Cardiac fibroblast (primary cell): Measurements from ENCODE around the gene RPH3AL.

Experiments used
- DNase-seq, 2 donors: peaks; one replicate each; pipeline versions ENCODE4 v3.0.0 to v3.0.0-alpha.2; 2010; ENCODE audit warnings: low read depth in 2 of 2
- H3K4me3 ChIP-seq, 2 donors: replicated peaks in 1 of 2; 1 replicate in 1 of 2; 2 replicates in 1 of 2; pipeline ENCODE4 v1.5.1; 2011; ENCODE audit warnings: low read depth in 2 of 2, low read length in 2 of 2, mild to moderate bottlenecking in 2 of 2, moderate library complexity in 1 of 2
- TF ChIP-seq, protein P1 (sequence below): IDR thresholded peaks from one replicate; pipeline ENCODE4 v1.5.1; 2011; ENCODE audit warnings: low read depth, mild to moderate bottlenecking, low read length, inconsistent platforms

RPH3AL gene

DNA sequence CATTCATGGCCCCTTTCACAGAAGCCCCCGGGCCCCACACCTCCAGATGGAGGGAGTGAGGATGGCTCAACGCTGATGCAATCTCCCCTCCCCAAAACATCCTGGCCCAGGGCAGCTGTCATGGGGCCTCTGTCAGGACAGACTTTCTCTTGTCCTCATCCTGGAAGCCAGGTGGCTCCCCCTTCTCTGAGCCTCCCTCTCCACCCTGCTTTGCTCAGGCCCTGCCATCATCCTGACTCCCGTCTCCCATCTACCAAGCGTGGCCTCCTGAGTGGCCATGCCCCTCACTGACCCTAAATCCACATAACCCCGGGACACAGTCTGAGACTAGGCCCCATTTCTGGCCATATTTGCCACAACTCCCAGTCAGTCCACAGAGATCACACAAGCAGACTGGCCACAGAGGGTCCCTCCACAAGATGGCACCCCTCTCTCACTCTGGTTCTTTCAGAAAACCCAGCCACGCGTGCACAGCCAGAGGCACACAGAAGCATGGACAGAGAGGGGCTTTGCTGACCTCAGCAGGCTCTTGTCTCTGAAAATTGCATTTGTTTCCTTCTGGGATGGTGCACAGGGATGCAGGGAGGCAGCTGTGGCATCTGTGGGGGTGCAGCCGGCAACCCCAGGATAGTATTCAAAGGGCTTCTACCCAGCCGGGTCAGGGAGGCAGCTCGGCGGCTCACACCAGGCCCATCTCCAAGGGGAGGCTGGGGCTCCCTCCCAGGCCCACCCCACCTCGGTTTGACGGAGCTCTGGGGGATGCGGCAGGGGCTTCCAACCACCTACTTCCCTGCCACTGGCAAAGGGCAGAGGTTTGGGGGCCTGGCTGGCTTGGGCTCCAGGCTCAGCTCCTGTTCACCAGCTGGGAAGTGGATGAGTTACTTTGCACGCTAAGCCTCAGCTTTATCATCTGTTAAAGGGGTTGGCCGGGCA, 188.0 kb downstream of the RPH3AL start:
- peak; percentile 36 to 56 for DNase-seq
- H3K4me3 ChIP-seq: no peak overlapping the region
- TF ChIP-seq, protein P1, sequence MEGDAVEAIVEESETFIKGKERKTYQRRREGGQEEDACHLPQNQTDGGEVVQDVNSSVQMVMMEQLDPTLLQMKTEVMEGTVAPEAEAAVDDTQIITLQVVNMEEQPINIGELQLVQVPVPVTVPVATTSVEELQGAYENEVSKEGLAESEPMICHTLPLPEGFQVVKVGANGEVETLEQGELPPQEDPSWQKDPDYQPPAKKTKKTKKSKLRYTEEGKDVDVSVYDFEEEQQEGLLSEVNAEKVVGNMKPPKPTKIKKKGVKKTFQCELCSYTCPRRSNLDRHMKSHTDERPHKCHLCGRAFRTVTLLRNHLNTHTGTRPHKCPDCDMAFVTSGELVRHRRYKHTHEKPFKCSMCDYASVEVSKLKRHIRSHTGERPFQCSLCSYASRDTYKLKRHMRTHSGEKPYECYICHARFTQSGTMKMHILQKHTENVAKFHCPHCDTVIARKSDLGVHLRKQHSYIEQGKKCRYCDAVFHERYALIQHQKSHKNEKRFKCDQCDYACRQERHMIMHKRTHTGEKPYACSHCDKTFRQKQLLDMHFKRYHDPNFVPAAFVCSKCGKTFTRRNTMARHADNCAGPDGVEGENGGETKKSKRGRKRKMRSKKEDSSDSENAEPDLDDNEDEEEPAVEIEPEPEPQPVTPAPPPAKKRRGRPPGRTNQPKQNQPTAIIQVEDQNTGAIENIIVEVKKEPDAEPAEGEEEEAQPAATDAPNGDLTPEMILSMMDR: peak; percentile 50

- no peak overlapping the region for H3K4me3 ChIP-seq
- no peak for DNase-seq
- TF ChIP-seq, protein P1: no peak
These were observed 189.0 kb downstream of the RPH3AL start for GRCh38 chr17:163514-164098.

DNA sequence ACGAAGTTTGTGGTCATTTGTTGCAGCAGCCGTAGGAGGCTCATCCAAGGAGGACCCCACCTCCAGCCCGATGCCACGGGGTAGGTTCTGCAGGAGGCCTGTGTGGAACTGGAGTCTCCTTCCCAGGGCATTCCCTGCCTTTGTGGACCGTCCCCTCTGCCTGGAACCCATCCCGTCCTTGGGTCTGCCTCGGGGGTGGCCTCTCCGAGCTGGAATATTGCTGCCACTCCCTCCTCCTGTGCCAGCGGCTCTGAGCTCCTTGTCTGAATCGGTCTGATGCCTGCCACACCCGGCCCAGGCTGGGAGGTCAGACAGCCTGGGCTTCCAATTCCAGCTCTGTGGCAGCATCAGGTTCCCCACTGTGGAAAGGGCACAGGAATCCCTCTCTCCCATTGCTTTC, 189.9 kb downstream of the RPH3AL start:
- DNase-seq: no peak
- TF ChIP-seq, protein P1: no peak
- no peak overlapping the region for H3K4me3 ChIP-seq
